Activated CD4-positive, alpha-beta T cell treated with anti-CD3 and anti-CD28 coated beads, Interleukin-2, amount 50 U/mL, for 4 hours (primary cell): ENCODE results near the gene SCN9A.
"Not testable (repeated sequence)": the region's sequence is repeated elsewhere in the genome, so short reads cannot be mapped to it uniquely, and the experiment has no call there.

ENCODE experiments used
- DNase-seq, 2 experiments: peaks; one replicate each; pipeline ENCODE4 v3.0.0-alpha.2; 2020

SCN9A gene

GRCh38 chr2:166239548-166239947 lies 136.2 kb downstream of the SCN9A start:
- DNase-seq: no peak

- no peak for DNase-seq
These were observed 137.6 kb downstream of the SCN9A start for GRCh38 chr2:166238176-166238575.

- DNase-seq: no peak
These were observed 141.5 kb downstream of the SCN9A start for GRCh38 chr2:166234112-166234846.

- DNase-seq: no peak
These were observed 142.5 kb downstream of the SCN9A start for GRCh38 chr2:166233244-166233643.

GRCh38 chr2:166230724-166231070 lies 145.0 kb downstream of the SCN9A start:
- DNase-seq: no peak

- DNase-seq: no peak
These were observed 145.6 kb downstream of the SCN9A start for GRCh38 chr2:166230024-166230723.

- no peak for DNase-seq
These were observed 146.1 kb downstream of the SCN9A start for GRCh38 chr2:166229678-166230023.

- no peak for DNase-seq
These were observed 151.5 kb downstream of the SCN9A start for GRCh38 chr2:166224197-166224596.

- DNase-seq: no peak
These were observed 152.4 kb downstream of the SCN9A start for GRCh38 chr2:166223298-166223697.

- no peak for DNase-seq
These were observed 164.7 kb downstream of the SCN9A start for GRCh38 chr2:166211079-166211478.

GRCh38 chr2:166209944-166210343 lies 165.8 kb downstream of the SCN9A start:
- not testable (repeated sequence) for DNase-seq

GRCh38 chr2:166209367-166209766 lies 166.4 kb downstream of the SCN9A start:
- not testable (repeated sequence) for DNase-seq

GRCh38 chr2:166206153-166206552 lies 169.6 kb downstream of the SCN9A start:
- not testable (repeated sequence) for DNase-seq

GRCh38 chr2:166202778-166203177 lies 173.0 kb downstream of the SCN9A start:
- DNase-seq: no peak

- no peak for DNase-seq
These were observed 178.3 kb downstream of the SCN9A start for GRCh38 chr2:166197446-166197845.

GRCh38 chr2:166193407-166193806 lies 182.3 kb downstream of the SCN9A start:
- DNase-seq: no peak

GRCh38 chr2:166188084-166188483 lies 187.7 kb downstream of the SCN9A start:
- DNase-seq: no peak

- no peak for DNase-seq
These were observed 191.0 kb downstream of the SCN9A start for GRCh38 chr2:166184789-166185188.

GRCh38 chr2:166181813-166182154 lies 194.0 kb downstream of the SCN9A start:
- no peak for DNase-seq

- DNase-seq: no peak
These were observed 194.6 kb downstream of the SCN9A start for GRCh38 chr2:166180951-166181812.

GRCh38 chr2:166179201-166179600 lies 196.5 kb downstream of the SCN9A start:
- no peak for DNase-seq

- no peak for DNase-seq
These were observed 202.5 kb downstream of the SCN9A start for GRCh38 chr2:166173263-166173662.

GRCh38 chr2:166171216-166171615 lies 204.5 kb downstream of the SCN9A start:
- no peak for DNase-seq

- DNase-seq: no peak
These were observed 205.4 kb downstream of the SCN9A start for GRCh38 chr2:166170356-166170755.
